Psoas muscle (tissue), 8 donors: ENCODE data around the gene PGRMC2. TPM values are rescaled to one million over a fixed set of nuclear protein-coding genes. Genes with fewer than 3 reads are reported as not detected.
A peak's percentile ranks its signal among the peaks of the same experiment; 100 is the strongest.

ENCODE experiments used
- ATAC-seq, 4 donors: fragments of 200-7000 bp; cut with Tn5 transposase; one replicate each; pipeline ENCODE4 v1.9.1; 2020; ENCODE audit warnings: moderate library complexity in 3 of 4, mild to moderate bottlenecking in 2 of 4
- DNase-seq, 2 donors: peaks; one replicate each; pipeline ENCODE4 v3.0.0-alpha.2; 2020
- H3K27ac ChIP-seq: fragments of 200-600 bp; one replicate; pipeline ENCODE4 v1.8.0; 2022
- H3K27me3 ChIP-seq, 3 donors: fragments of 200-600 bp in 1 of 3; one replicate each; pipeline versions ENCODE4 v1.6.1 to v1.8.0; 2013 to 2022; ENCODE audit warnings: low read length in 2 of 3, mild to moderate bottlenecking in 2 of 3, moderate library complexity in 1 of 3; ENCODE audit not compliant: insufficient read depth in 3 of 3
- H3K36me3 ChIP-seq, 2 donors: fragments of 200-600 bp in 1 of 2; one replicate each; pipeline versions ENCODE4 v1.6.1 to v1.8.0; 2013 to 2022; ENCODE audit warnings: low read depth in 1 of 2, mild to moderate bottlenecking in 1 of 2, moderate library complexity in 1 of 2; ENCODE audit not compliant: insufficient read depth in 1 of 2
- H3K4me1 ChIP-seq: fragments of 200-600 bp; one replicate; pipeline ENCODE4 v1.8.0; 2022
- H3K4me3 ChIP-seq: fragments of 200-600 bp; one replicate; pipeline ENCODE4 v1.8.0; 2022; ENCODE audit warnings: mild to moderate bottlenecking
- H3K9me3 ChIP-seq: fragments of 200-600 bp; one replicate; pipeline ENCODE4 v1.8.0; 2022
- WGBS, 3 donors: extraction: QIAGEN DNeasy Blood & Tissue Kit; methylation state at CpG; one replicate each; pipeline versions ENCODE4 v1.1.6 to v1.1.7; 2013; 5-methylcytosine and 5-hydroxymethylcytosine counted together
- intact Hi-C, 2 donors: fragments of 100-400 bp; cut with DNase I; formaldehyde crosslinking; loops; one replicate each; pipeline versions ENCODE4 v1.11.0 to v1.14.2; 2022
- polyA plus RNA-seq, 3 donors: library from polyadenylated mRNA; stranded (reverse); fragments of 200-250 nt; gene quantifications; one replicate each; pipeline ENCODE4 v1.2.3, GENCODE V29; 2013
- total RNA-seq, 4 donors: library from RNA; stranded (reverse); fragmentation: NEBNext Ultra II Directional in 2 of 4; extraction: Animal tissue kit (Norgen Biotek cat#: 25700) in 2 of 4; gene quantifications; one replicate each; pipeline versions ENCODE4 v1.2.1 to v1.2.4, GENCODE V29; 2021 to 2023
- TF ChIP-seq, protein P1 (sequence below): fragments of 200-600 bp; IDR thresholded peaks from one replicate; pipeline ENCODE4 v1.8.0; 2022; ENCODE audit warnings: antibody characterized with exemption
- donor health status: healthy with polysubstance abuse.
- donor health status: DM: no; HTN: no; CAD: no; lungs with moderate emphysema.
- donor health status: Bipolar disorder and iron deficiency.
- donor health status: healthy.
- donor health status: DM: yes; HTN: yes; CAD: no.
- donor health status: DM: no; HTN: no; CAD: no.
- donor health status: DM: no; HTN: no; CAD: no.
- donor health status: DM: yes; HTN: yes; CAD: no.

PGRMC2 gene
- total and polyA plus RNA-seq, 7 donors, result 21.9 to 43.2 (median 32.4) TPM

DNA sequence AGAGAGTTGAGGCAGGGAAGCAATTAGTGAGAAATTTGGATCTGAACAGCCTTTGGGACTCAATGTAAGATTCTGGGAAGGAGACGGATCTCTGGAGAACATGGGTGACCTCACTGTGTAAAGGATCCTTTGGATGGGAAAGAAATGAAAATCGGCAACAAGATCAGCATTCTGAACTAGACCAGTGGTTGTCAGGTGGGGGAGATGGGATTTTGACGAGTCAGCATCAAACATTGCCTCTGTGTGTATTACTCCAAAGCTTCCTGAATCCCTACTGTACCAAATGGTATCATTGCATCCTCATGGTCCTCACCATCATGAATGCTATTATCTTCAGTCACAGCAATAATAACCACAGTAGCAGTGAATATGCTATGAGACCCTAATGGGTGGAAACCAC is 52.8 kb downstream of the PGRMC2 start:
- no peaks in the 10 kb centered on the region for H3K36me3 ChIP-seq
- H3K9me3 ChIP-seq, result no peaks in the 10 kb centered on the region
- no peaks in the 10 kb centered on the region for H3K4me1 ChIP-seq
- TF ChIP-seq, protein P1, sequence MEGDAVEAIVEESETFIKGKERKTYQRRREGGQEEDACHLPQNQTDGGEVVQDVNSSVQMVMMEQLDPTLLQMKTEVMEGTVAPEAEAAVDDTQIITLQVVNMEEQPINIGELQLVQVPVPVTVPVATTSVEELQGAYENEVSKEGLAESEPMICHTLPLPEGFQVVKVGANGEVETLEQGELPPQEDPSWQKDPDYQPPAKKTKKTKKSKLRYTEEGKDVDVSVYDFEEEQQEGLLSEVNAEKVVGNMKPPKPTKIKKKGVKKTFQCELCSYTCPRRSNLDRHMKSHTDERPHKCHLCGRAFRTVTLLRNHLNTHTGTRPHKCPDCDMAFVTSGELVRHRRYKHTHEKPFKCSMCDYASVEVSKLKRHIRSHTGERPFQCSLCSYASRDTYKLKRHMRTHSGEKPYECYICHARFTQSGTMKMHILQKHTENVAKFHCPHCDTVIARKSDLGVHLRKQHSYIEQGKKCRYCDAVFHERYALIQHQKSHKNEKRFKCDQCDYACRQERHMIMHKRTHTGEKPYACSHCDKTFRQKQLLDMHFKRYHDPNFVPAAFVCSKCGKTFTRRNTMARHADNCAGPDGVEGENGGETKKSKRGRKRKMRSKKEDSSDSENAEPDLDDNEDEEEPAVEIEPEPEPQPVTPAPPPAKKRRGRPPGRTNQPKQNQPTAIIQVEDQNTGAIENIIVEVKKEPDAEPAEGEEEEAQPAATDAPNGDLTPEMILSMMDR, result no peak
- ATAC-seq (no peak), DNase-seq (no peak)
- H3K27me3 ChIP-seq, result no peaks in the 10 kb centered on the region
- no peak overlapping the region for H3K4me3 ChIP-seq
- intact Hi-C loops, result no loop called here
- WGBS, 3 donors, result 89 to 93% (median 89%) methylated on average over 3 of the region's 3 CpGs
- no peak overlapping the region for H3K27ac ChIP-seq

- Histone ChIP-seq H3K4me1 (no peaks in the 10 kb centered on the region), H3K9me3 (no peaks in the 10 kb centered on the region), H3K27ac (no peak overlapping the region), H3K4me3 (no peak overlapping the region), H3K36me3 (no peaks in the 10 kb centered on the region), H3K27me3 (no peaks in the 10 kb centered on the region)
- ATAC-seq, result no peak
- WGBS, 3 donors, result 82 to 89% (median 84%) methylated on average over 3 of the region's 3 CpGs
- no peak for DNase-seq
- intact Hi-C loops, result no loop called here
- TF ChIP-seq, protein P1, result no peak
Observed at GRCh38 chr4:128232719-128233118, 54.9 kb downstream of the PGRMC2 start.

DNA sequence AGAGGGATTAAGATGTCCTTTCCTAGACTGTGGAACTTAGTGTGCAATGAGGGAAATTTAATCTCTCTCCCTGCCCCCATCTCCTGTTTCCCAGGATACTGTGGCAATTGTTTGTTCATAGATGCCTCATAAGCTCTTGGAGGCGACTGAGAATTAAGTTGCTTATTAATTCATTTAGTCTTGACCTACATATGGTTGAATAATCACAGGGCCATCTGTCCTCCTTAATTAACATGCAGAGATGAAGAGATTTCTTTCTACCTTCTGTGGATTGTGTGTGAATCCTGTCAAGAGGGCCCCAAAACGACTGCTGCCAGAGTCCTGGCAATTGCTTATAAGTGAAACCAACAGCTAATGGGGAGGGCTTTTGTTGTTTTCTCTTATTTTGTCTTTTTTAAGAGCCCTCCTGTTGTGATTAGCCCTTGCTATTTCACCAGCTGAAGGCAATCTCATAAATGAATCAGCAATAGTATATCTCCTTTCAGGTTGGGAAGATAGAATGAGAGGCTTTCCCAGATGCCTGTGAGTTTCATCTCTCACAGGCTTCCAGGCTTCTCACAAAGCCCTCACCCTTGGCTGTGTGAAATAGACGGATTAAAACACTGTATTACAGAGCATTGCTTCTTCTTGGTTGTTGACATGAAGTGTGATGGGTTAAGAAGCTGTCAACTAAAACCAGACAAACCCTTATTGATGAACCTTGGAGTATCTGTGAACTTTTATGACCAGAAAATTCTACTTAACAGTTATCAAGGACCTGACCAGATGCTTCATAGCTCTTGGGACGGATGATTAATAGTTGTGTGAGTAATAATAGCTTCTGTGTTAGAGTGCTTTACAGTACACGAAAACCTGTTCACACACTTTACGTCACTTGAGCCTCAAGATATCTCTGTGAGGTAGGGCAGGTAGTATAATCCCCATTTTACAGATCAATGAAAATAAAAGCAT is 58.5 kb downstream of the PGRMC2 start:
- no peak for ATAC-seq
- Histone ChIP-seq H3K27ac (no peak overlapping the region), H3K36me3 (no peaks in the 10 kb centered on the region), H3K27me3 (no peaks in the 10 kb centered on the region), H3K4me1 (no peaks in the 10 kb centered on the region), H3K4me3 (no peak overlapping the region), H3K9me3 (no peaks in the 10 kb centered on the region)
- intact Hi-C loops, result no loop called here
- TF ChIP-seq, protein P1, result no peak
- DNase-seq, result no peak
- WGBS, 3 donors, result 54 to 63% (median 61%) methylated on average over 6 of the region's 6 CpGs

GRCh38 chr4:128227991-128228571 is 59.5 kb downstream of the PGRMC2 start:
- TF ChIP-seq, protein P1, result no peak
- 34 to 39% (median 37%) methylated on average over 2 of the region's 2 CpGs for WGBS, 3 donors
- no peaks in the 10 kb centered on the region for H3K27me3 ChIP-seq
- H3K4me3 ChIP-seq, result no peak overlapping the region
- H3K9me3 ChIP-seq, result no peaks in the 10 kb centered on the region
- no peak overlapping the region for H3K27ac ChIP-seq
- ATAC-seq, result peak in 3 of 4 donors; percentile 54 to 78 (median 65)
- H3K36me3 ChIP-seq, result no peaks in the 10 kb centered on the region
- DNase-seq, result no peak
- H3K4me1 ChIP-seq, result no peaks in the 10 kb centered on the region
- intact Hi-C loops, result no loop called here
